Upper lobe of left lung (tissue), 6 donors: ENCODE measurements around the gene DAPK1. TPM values are rescaled to one million over a fixed set of nuclear protein-coding genes. Genes with fewer than 3 reads are reported as not detected.

Experiments
- ATAC-seq, 2 donors: fragments of 200-7000 bp; cut with Tn5 transposase; one replicate each; pipeline ENCODE4 v1.9.1; 2022; ENCODE audit warnings: mild to moderate bottlenecking in 2 of 2, moderate library complexity in 2 of 2; ENCODE audit not compliant: low FRiP score in 2 of 2
- DNase-seq, 2 donors: peaks; one replicate each; pipeline ENCODE4 v3.0.0-alpha.2; 2019 to 2020
- H3K27ac ChIP-seq, 4 donors: fragments of 200-600 bp; sonication (generic); one replicate each; pipeline ENCODE4 v1.5.1; 2016 to 2019
- H3K27me3 ChIP-seq, 4 donors: fragments of 200-600 bp; sonication (generic); one replicate each; pipeline ENCODE4 v1.5.1; 2017 to 2019
- H3K36me3 ChIP-seq, 4 donors: fragments of 200-600 bp; sonication (generic); one replicate each; pipeline ENCODE4 v1.5.1; 2016 to 2019
- H3K4me1 ChIP-seq, 4 donors: fragments of 200-600 bp; sonication (generic); one replicate each; pipeline ENCODE4 v1.5.1; 2018 to 2019
- H3K4me3 ChIP-seq, 4 donors: fragments of 200-600 bp; sonication (generic); one replicate each; pipeline ENCODE4 v1.5.1; 2017 to 2019; ENCODE audit warnings: mild to moderate bottlenecking in 2 of 4, moderate library complexity in 1 of 4
- H3K9me3 ChIP-seq, 4 donors: fragments of 200-600 bp; sonication (generic); one replicate each; pipeline ENCODE4 v1.5.1; 2018 to 2019
- EP300 ChIP-seq, 4 donors: sonication (generic); formaldehyde crosslinking; IDR thresholded peaks; one replicate each; pipeline ENCODE4 v1.5.1; 2017; ENCODE audit warnings: antibody characterized with exemption in 4 of 4, control low read depth in 2 of 4
- POLR2A ChIP-seq, 4 donors: fragments of 450-650 bp; IDR thresholded peaks; one replicate each; pipeline ENCODE4 v1.5.1; 2016 to 2017; ENCODE audit warnings: antibody characterized with exemption in 4 of 4, mild to moderate bottlenecking in 2 of 4
- POLR2AphosphoS5 ChIP-seq, 2 donors: sonication (generic); formaldehyde crosslinking; IDR thresholded peaks; one replicate each; pipeline ENCODE4 v1.5.1; 2017; ENCODE audit warnings: antibody characterized with exemption in 2 of 2
- WGBS, 2 donors: methylation state at CpG; one replicate each; pipeline ENCODE4 v1.1.5; 2017 to 2018; 5-methylcytosine and 5-hydroxymethylcytosine counted together
- total RNA-seq, 6 donors: library from RNA; depleted of rRNA in 4 of 6; stranded (reverse); fragments of >200 nt in 4 of 6; gene quantifications; one replicate each; pipeline versions ENCODE4 v1.1.0 to v1.2.1, GENCODE V29; 2016 to 2021
- TF ChIP-seq, protein P1 (sequence below), 6 experiments: fragments of 450-650 bp in 4 of 6; fragments of 200-600 bp in 2 of 6; sonication (generic) in 2 of 6; IDR thresholded peaks; one replicate each; pipeline ENCODE4 v1.5.1; 2016 to 2019; ENCODE audit warnings: antibody characterized with exemption in 6 of 6
- donor health status: DM: no; HTN: no; CAD: no; lungs with moderate emphysema.
- donor health status: DM: no; HTN: yes; CAD: no; lungs with severe emphysema.

DAPK1 gene
- total RNA-seq, 6 donors from 2014 or later, result 125 to 334 (median 213) TPM

DNA sequence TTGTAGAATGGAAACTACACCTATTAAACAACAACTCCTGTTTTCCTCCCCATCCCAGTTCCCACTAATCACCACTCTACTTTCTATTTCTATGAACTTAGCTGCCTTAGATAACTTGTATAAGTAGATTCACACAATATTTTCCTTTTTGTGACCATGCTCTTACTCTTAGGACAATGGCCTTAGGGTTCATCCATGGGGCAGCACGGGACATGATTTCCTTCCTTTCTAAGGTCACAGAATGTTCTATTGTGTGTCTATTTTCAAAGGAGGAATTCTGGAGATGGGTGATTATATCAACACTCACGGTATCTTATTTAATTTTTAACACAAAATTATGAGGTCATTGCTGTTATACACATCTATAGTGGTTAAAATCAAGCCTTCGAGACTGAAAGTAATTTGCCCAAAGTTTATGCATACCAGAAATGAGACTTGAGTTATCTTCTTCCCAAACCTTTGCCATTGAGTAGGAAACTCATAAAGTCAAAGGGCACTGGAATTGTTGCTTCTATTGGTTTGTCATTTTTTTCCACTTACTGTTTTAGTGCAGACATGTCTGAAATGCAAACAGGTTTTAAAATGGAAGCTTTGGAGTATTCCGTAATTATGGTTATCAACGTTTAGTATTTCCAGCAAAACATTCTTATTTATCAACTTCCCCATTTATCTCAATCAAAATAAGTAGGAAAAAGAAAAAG is 251.8 kb downstream of the DAPK1 start:
- DNase-seq (no peak), ATAC-seq (no peak)
- no peaks in the 10 kb centered on the region for H3K27me3 ChIP-seq
- peak overlapping the region in 1 of 4 donors; percentile 48 for H3K27ac ChIP-seq
- no peaks in the 10 kb centered on the region for H3K4me1 ChIP-seq
- H3K36me3 ChIP-seq, result no peaks in the 10 kb centered on the region
- H3K9me3 ChIP-seq, result no peaks in the 10 kb centered on the region
- 57 to 63% methylated on average over 5 of the region's 5 CpGs for WGBS, 2 donors
- no peak overlapping the region for H3K4me3 ChIP-seq
- TF ChIP-seq, protein P1, sequence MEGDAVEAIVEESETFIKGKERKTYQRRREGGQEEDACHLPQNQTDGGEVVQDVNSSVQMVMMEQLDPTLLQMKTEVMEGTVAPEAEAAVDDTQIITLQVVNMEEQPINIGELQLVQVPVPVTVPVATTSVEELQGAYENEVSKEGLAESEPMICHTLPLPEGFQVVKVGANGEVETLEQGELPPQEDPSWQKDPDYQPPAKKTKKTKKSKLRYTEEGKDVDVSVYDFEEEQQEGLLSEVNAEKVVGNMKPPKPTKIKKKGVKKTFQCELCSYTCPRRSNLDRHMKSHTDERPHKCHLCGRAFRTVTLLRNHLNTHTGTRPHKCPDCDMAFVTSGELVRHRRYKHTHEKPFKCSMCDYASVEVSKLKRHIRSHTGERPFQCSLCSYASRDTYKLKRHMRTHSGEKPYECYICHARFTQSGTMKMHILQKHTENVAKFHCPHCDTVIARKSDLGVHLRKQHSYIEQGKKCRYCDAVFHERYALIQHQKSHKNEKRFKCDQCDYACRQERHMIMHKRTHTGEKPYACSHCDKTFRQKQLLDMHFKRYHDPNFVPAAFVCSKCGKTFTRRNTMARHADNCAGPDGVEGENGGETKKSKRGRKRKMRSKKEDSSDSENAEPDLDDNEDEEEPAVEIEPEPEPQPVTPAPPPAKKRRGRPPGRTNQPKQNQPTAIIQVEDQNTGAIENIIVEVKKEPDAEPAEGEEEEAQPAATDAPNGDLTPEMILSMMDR (IDR thresholded peaks at IDR 0.05), result no peak
- TF ChIP-seq POLR2AphosphoS5 (IDR thresholded peaks at IDR 0.05) (no peak), POLR2A (IDR thresholded peaks at IDR 0.05) (no peak), EP300 (IDR thresholded peaks at IDR 0.05) (peak in 2 of 4 donors; percentile 17 to 59)

DNA sequence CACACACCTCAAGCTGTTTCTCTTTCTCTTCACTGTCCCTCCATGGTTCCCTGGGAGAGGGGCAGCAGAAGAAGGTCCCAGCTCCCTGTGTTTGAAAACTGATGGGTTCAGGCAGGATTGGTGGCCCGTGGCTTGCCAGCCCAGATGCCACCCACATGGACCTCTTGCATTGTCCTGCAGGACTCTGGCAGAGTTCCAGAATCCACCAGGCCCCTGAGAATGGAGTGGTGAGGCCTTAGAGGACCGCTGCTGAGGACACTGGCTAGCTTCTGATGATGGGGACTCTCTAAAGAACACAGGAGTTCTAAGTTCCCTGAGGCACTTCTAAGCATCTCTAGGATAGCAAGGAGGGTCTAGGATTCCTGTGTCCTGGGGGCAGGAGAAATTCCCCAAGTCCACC is 253.1 kb downstream of the DAPK1 start:
- no peaks in the 10 kb centered on the region for H3K36me3 ChIP-seq
- no peaks in the 10 kb centered on the region for H3K9me3 ChIP-seq
- H3K27me3 ChIP-seq, result no peaks in the 10 kb centered on the region
- no peak for ATAC-seq
- 46% methylated on average over 2 of the region's 2 CpGs; no CpG with 5 or more reads in 1 of the 2 donors for WGBS, 2 donors
- H3K4me3 ChIP-seq, result no peak overlapping the region
- H3K27ac ChIP-seq, result no peak overlapping the region
- no peak for DNase-seq
- H3K4me1 ChIP-seq, result no peaks in the 10 kb centered on the region
- TF ChIP-seq EP300 (IDR thresholded peaks at IDR 0.05) (no peak), POLR2AphosphoS5 (IDR thresholded peaks at IDR 0.05) (no peak), POLR2A (IDR thresholded peaks at IDR 0.05) (no peak)
- TF ChIP-seq, protein P1 (IDR thresholded peaks at IDR 0.05), result no peak

DNA sequence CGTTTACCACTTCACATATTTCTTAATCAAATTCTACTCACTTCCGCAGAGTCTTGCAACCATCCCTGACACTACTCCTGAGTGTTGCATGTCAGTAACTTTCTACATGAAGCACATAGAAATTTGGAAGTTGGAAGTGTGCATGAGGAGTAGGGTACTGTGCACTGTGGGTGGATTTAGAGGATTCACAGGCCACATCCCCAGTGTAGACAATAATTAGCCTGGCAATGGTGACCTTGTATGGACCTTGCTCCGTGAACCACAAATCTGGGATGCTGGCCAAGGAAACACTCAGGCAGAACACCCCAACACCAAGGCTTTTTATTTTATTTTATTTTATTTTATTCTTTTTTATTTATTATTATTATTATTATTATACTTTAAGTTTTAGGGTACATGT is 253.8 kb downstream of the DAPK1 start:
- no peak for ATAC-seq
- Histone ChIP-seq H3K9me3 (no peaks in the 10 kb centered on the region), H3K27ac (no peak overlapping the region), H3K4me3 (no peak overlapping the region), H3K4me1 (no peaks in the 10 kb centered on the region), H3K27me3 (no peaks in the 10 kb centered on the region), H3K36me3 (no peaks in the 10 kb centered on the region)
- 84 to 96% methylated on average over 3 of the region's 3 CpGs for WGBS, 2 donors
- DNase-seq, result no peak
- TF ChIP-seq POLR2AphosphoS5 (IDR thresholded peaks at IDR 0.05) (no peak), POLR2A (IDR thresholded peaks at IDR 0.05) (no peak), EP300 (IDR thresholded peaks at IDR 0.05) (no peak)
- TF ChIP-seq, protein P1 (IDR thresholded peaks at IDR 0.05), result no peak

DNA sequence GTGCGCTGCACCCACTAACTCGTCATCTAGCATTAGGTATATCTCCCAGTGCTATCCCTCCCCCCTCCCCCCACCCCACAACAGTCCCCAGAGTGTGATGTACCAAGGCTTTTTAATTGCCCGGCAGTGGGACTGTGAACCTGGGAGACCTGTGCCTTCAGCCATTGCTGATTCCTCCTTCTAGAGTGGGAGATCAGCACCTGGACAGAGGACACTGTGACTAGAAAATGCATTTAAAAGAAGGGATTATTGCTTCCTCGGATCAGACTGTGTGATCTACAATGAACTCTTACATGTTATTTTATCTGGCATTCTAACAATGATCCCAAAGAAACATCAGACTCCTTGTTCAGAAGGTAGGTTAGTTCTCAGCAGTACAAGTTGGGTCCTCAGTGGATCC is 254.2 kb downstream of the DAPK1 start:
- H3K27me3 ChIP-seq, result no peaks in the 10 kb centered on the region
- 54 to 70% methylated on average over 2 to 4 of the region's 4 CpGs for WGBS, 2 donors
- no peaks in the 10 kb centered on the region for H3K36me3 ChIP-seq
- no peak for TF ChIP-seq POLR2AphosphoS5 (IDR thresholded peaks at IDR 0.05)
- TF ChIP-seq EP300 (IDR thresholded peaks at IDR 0.05), result no peak
- TF ChIP-seq, protein P1 (IDR thresholded peaks at IDR 0.05), result no peak
- no peak for TF ChIP-seq POLR2A (IDR thresholded peaks at IDR 0.05)
- no peaks in the 10 kb centered on the region for H3K4me1 ChIP-seq
- ATAC-seq (no peak), DNase-seq (no peak)
- H3K4me3 ChIP-seq, result no peak overlapping the region
- H3K9me3 ChIP-seq, result no peaks in the 10 kb centered on the region
- no peak overlapping the region for H3K27ac ChIP-seq

DNA sequence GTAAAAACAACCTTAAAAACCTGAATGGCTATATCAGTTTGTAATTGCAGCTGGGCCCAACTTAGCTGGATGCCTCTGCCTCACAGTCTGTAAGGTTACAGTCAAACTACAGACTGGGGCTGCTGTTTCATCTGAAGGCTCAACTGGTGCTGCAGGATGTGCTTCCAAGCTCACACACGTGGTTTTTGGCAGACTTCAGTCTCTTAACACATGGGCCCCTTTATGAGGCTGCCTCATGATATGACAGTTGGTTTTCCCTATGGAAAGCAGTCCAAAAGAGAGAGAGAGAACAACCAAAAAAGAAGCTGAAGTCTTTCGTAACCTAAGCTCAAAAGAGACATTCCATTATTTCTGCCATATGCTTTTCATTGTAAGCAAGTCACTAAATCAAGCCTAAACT is 255.6 kb downstream of the DAPK1 start:
- WGBS, 2 donors, result 45 to 59% methylated on average over 2 of the region's 2 CpGs
- H3K27ac ChIP-seq, result no peak overlapping the region
- no peak for ATAC-seq
- DNase-seq, result no peak
- no peak overlapping the region for H3K4me3 ChIP-seq
- H3K4me1 ChIP-seq, result no peaks in the 10 kb centered on the region
- H3K36me3 ChIP-seq, result no peaks in the 10 kb centered on the region
- no peak for TF ChIP-seq POLR2A (IDR thresholded peaks at IDR 0.05)
- TF ChIP-seq, protein P1 (IDR thresholded peaks at IDR 0.05), result no peak
- no peak for TF ChIP-seq EP300 (IDR thresholded peaks at IDR 0.05)
- TF ChIP-seq POLR2AphosphoS5 (IDR thresholded peaks at IDR 0.05), result no peak
- H3K27me3 ChIP-seq, result no peaks in the 10 kb centered on the region
- no peaks in the 10 kb centered on the region for H3K9me3 ChIP-seq
